IMR-90 (cell line): ENCODE data around the gene LCE2B.

Source experiments
- CEBPB ChIP-seq: IDR thresholded peaks from 2 replicates; pipeline ENCODE4 v1.6.1; 2012; ENCODE audit warnings: low read depth, low read length, improper control_type of control experiment
- MAFK ChIP-seq: IDR thresholded peaks from 2 replicates; pipeline ENCODE4 v1.6.1; 2012; ENCODE audit warnings: low read depth, low read length, improper control_type of control experiment
- MAZ ChIP-seq: IDR thresholded peaks from 2 replicates; pipeline ENCODE4 v1.6.1; 2012; ENCODE audit warnings: low read depth, mild to moderate bottlenecking, low read length, improper control_type of control experiment, moderate library complexity, borderline replicate concordance
- POLR2A ChIP-seq: IDR thresholded peaks from 2 replicates; pipeline ENCODE4 v1.6.1; 2012; ENCODE audit warnings: mild to moderate bottlenecking, low read depth, low read length
- RCOR1 ChIP-seq: IDR thresholded peaks from 2 replicates; pipeline ENCODE4 v1.6.1; 2012; ENCODE audit warnings: mild to moderate bottlenecking, low read length, improper control_type of control experiment; ENCODE audit not compliant: insufficient replicate concordance
- SMC3 ChIP-seq: fragments of 150-350 bp; IDR thresholded peaks from 2 replicates; pipeline ENCODE4 v1.6.1; 2016; ENCODE audit warnings: low read depth, mild to moderate bottlenecking, antibody characterized with exemption, low read length, moderate library complexity
- TF ChIP-seq, protein P1 (sequence below): conservative IDR thresholded peaks from 2 replicates; pipeline ENCODE4 v1.5.1; 2012; ENCODE audit warnings: mild to moderate bottlenecking, low read depth, low read length, improper control_type of control experiment
- TF ChIP-seq, protein P2 (sequence below): fragments of 150-350 bp; IDR thresholded peaks from 2 replicates; pipeline ENCODE4 v1.6.1; 2016; ENCODE audit warnings: low read depth, mild to moderate bottlenecking, low read length, moderate library complexity, borderline replicate concordance

DNA sequence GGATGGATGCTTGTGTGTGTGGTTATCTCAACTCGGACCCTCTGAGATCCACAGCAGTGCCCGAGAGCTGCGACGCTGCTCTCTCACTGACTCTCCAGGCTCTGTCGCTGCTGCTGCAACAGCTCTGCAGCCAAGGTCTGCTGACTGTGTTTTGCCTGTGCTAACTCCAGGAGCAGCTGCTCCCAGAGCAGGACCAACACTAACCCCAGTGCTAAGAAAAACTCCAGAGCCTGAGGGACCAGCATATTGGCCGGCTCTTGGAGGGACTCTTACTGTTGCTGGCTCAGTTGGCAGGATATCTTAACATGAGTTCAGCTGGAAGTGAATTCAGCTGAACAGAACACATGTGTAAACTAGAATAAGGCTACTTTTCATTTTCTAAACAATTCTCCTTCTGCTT is 6.5 kb upstream of the LCE2B start:
- TF ChIP-seq, protein P1, sequence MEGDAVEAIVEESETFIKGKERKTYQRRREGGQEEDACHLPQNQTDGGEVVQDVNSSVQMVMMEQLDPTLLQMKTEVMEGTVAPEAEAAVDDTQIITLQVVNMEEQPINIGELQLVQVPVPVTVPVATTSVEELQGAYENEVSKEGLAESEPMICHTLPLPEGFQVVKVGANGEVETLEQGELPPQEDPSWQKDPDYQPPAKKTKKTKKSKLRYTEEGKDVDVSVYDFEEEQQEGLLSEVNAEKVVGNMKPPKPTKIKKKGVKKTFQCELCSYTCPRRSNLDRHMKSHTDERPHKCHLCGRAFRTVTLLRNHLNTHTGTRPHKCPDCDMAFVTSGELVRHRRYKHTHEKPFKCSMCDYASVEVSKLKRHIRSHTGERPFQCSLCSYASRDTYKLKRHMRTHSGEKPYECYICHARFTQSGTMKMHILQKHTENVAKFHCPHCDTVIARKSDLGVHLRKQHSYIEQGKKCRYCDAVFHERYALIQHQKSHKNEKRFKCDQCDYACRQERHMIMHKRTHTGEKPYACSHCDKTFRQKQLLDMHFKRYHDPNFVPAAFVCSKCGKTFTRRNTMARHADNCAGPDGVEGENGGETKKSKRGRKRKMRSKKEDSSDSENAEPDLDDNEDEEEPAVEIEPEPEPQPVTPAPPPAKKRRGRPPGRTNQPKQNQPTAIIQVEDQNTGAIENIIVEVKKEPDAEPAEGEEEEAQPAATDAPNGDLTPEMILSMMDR, result no peak
- TF ChIP-seq, protein P2, sequence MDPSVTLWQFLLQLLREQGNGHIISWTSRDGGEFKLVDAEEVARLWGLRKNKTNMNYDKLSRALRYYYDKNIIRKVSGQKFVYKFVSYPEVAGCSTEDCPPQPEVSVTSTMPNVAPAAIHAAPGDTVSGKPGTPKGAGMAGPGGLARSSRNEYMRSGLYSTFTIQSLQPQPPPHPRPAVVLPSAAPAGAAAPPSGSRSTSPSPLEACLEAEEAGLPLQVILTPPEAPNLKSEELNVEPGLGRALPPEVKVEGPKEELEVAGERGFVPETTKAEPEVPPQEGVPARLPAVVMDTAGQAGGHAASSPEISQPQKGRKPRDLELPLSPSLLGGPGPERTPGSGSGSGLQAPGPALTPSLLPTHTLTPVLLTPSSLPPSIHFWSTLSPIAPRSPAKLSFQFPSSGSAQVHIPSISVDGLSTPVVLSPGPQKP, result no peak
- no peak for TF ChIP-seq POLR2A
- TF ChIP-seq CEBPB, result no peak
- TF ChIP-seq SMC3, result no peak
- no peak for TF ChIP-seq MAZ
- TF ChIP-seq MAFK, result no peak
- no peak for TF ChIP-seq RCOR1
